Stimulated activated CD4-positive, alpha-beta T cell treated with anti-CD3 and anti-CD28 coated beads, Interleukin-15, amount 100 ng/mL, for 1 hour (primary cell): ENCODE measurements around the gene MAEA.

Experiments used
- DNase-seq, 2 donors: peaks; one replicate each; pipeline ENCODE4 v3.0.0-alpha.2; 2020; ENCODE audit warnings: low read depth in 1 of 2, low spot score in 1 of 2

Gene MAEA

DNA sequence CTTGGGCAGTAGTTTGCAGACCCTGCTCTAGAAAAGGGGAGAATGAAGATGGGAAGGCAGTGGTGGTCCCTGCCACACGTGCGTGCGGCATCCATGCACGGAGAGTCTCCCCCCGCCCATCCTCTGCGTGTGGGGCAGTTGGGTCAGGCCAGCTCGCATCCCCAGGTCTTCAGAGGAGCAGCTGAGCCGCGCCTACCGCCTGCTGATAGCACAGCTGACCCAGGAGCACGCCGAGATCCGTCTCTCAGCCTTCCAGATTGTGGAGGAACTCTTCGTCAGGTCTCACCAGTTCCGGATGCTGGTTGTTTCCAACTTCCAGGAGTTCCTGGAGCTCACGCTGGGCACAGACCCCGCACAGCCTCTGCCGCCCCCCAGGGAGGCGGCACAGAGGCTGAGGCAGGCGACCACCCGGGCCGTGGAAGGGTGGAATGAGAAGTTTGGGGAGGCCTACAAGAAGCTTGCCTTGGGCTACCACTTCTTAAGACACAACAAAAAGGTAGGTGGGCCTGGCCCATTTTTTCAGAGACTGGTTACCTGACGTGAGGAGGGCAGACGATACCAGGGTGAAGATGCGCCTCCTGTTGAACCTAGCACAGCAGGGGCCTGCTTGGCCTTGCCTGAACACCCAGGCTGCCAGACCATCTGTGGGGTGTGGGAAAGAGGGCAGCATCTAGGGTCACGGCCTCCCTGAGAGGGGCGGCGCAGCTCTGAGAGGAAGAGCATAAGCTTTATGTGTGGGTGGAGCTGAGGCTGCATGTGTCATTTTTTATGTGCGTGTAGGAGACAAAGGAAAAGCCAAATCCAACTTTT lies 59.9 kb downstream of the MAEA start:
- no peak for DNase-seq

DNA sequence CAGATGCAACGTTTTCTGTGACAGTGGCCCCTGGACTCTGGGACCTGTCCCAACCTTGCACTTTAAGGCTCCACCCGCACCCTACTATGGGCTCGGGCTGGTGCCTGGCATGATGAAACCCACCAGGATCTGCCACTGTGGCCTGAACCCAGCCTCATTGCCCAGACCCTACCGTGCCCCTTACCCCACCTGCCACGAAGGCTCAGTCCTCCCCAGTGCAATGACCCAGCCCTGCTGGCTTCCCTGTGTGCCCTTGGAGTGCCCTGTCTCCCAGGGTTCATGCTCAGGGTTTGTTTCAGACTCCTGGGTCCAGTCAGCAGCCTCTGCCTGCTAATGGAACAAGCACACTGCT lies 60.5 kb downstream of the MAEA start:
- no peak for DNase-seq

DNA sequence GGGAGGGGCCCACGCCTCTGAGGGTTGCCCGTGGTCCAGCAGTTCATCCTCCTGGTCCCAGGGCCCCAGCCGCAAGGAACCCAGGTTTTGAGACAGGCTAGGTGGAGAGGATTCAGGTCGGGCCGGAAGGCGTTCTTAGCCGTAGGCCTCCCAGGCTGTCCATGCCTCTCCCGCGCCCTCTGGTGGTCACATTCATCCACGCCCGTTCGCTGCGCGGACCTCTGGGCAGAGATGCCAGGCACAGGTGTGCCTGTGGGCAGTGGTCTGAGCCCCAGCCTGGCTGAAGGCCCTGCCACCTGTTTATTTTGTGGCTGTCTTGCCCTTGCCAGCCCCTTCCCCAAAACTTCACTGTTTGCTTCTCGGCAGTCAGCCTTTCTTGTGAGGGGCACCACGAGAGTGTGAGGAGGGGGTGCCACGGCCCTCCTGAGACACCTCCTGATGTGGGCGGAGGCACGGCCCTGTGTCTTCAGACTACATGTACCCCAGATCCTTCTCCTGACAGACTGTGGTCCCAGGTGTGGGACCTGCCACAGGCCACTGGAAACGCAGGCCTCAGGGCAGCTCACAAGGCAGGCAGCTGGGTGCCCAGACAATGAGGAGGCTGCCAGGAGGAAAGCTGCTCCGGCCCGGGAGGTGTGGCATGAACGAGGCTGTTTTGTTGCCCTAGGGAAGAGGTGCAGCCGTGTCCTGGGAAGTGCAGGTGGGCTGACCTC lies 62.3 kb downstream of the MAEA start:
- peak; percentile 77 to 83 for DNase-seq

DNA sequence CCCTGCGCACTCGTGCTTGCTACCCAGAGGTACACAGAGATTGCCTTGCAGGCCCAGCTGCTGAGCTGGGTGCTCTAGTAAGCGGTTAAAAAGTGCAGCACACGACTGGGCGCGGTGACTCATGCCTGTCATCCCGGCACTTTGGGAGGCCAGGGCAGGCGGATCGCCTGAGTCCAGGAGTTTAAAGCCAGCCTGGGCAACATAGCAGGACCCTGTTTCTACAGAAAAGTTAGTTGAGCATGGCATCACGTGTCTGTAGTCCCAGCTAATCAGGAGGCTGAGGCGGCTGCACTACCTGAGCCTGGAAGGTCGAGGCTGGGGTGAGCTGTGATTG lies 62.8 kb downstream of the MAEA start:
- DNase-seq, result no peak

GRCh38 chr4:1353186-1354055 lies 63.7 kb downstream of the MAEA start:
- DNase-seq, result no peak

DNA sequence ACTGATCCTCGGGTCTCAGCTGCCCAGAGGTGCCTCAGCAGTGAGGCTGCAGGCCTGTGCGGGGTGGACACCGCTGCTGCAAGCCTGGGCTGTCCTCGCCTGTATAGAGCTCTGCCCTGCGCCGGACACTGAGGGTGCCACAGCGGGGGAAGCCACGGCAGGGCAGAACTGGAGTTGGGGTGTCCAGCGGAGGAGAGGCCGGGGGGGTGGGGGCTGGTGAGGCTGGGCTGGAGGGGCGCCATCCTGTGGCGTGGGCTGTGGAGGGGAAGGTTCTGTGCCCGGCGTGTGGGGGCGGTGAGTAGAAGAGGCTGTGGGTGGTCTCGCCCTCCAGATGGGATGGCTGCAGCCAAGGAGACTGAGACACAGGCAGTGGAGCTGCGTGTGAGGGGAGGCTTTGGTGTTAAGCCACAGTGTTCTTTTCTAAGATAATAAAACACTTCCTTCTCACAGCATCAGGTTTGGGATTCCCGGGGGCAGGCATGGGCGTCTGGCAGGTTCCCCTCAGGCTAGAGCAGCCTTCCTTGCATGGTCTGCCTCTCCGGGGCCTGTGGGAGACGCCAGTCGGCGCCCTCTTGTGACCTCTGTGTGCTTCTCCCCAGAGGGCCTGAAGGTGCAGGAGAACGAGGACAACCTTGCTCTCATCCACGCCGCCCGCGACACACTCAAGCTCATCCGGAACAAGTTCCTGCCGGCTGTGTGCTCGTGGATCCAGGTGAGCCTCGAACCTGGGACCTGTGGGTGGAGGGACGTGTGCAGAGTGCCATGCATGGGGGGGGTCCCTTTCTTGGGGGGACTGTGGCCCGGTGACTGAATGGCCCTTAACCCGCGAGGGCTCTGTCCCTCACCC lies 64.7 kb downstream of the MAEA start:
- DNase-seq, result no peak

DNA sequence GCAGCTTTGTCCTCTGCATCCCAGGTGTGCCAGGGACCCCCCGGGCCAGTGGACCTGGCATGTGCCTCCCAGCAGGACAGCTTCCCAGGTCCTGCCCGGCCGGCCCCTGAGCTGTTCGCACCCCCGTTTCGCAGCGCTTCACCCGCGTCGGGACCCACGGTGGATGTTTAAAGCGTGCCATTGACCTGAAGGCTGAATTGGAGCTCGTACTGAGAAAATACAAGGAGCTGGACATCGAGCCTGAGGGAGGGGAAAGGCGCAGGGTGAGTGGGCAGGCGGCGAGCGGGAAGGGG lies 65.2 kb downstream of the MAEA start:
- DNase-seq, result no peak

- DNase-seq, result no peak
These were observed 65.7 kb downstream of the MAEA start for GRCh38 chr4:1355378-1355777.

- DNase-seq, result peak in 1 of 2 donors; percentile 31
These were observed 66.7 kb downstream of the MAEA start for GRCh38 chr4:1356181-1356998.

DNA sequence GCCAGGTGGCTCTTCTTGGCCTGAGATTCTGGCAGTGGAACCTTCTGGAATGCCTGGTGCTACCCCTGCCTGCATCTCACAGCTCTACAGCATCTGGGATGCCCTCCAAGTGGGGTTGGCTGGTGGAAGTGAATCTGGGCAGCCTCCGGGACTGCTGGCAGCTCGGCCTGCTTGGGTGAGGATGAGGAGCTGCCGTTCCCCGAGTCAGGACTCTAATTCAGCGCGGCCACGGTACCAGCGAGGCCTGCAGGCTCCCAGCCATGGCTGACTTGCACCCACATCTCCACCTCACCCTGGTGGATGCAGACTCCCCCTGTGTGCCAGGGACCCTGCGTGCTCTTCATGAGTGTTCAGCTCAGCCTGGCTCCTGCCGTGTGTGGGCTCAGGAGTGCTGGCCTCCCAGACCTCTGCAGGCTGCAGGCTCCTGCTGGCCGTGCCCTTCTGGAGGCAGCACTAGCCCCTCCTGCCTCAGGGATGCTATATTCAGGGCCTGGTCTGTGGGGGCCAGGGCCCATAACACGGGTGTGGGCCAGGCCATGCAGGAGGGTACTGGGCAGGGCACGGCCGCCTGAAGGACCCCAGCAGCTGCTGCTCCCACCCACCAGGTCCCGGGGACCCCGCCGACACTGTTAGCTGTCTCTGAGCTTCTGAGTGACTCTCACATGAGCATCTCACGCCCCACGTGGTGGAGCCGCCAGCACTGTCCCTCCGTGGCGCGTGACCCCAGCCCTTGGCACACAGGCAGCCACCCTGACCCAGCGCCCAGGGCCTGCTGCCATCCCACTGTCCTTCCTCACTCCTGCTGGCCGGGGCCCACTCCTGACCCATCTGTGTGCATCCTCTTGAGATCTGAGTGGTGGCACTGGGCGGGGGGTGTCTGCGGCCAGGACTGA lies 67.9 kb downstream of the MAEA start:
- no peak for DNase-seq

GRCh38 chr4:1358421-1359143 lies 68.9 kb downstream of the MAEA start:
- no peak for DNase-seq

GRCh38 chr4:1359144-1359501 lies 69.4 kb downstream of the MAEA start:
- DNase-seq, result no peak

- DNase-seq, result no peak
These were observed 70.3 kb downstream of the MAEA start for GRCh38 chr4:1359976-1360375.

DNA sequence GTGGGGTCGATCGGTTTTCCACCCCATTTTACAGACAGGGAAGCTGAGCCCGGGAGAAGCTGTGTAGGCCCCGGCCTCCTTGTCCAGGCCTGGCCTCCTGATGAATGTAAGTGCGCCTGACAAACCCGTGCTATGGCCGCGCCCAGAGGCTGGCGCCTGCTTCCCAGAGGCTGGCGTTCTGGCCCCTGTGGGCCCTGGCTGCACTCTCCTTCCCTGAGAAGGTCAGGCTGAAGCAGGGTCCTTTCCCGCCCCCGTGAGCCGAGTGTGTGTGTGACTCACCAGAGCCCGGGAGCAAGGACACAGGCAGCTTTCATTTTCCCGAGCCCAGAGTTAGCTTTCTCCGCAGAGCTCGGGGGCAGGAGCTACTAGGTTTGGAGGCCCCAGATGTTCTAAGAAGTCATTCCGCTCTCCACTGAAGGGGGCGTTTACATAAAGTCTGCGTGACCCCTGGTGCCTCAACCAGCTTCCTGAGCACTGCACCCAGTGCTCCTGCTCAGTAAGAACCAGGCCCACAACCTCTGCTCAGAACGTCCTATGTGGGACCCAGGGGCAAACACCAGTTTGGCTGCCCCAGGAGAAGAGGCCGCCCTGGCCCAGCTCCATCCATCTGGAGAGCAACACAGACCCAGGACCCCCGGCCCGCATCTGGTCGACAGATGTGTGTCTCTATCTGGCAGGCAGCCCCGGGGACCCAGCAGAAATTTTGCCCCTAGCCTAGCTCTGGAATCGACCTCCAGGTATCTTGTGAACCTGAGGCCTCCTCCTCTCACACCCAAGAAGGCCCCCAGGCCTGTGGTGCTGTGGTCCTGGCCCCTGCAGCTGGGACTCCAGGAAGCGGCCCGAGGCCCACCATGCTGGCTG lies 71.0 kb downstream of the MAEA start:
- DNase-seq, result no peak

DNA sequence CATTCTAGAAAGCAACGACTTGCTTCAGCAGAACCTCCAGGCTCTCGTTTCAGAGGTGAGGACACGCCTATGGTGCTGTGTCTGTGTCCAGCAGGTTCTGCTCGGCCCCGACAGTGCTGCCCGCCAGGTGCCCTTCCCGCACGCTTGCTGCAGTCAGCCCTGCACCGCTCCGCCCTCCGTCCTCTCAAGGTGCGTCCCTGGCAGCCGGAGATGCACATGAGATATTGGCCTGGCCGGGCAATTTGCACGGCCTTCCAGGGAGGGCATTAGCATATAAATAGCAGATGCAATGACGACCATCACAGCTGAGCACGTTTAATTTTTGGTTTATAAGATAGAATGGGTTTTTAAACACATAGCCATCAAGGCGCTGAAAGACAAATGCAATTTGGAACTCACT lies 71.7 kb downstream of the MAEA start:
- no peak for DNase-seq

DNA sequence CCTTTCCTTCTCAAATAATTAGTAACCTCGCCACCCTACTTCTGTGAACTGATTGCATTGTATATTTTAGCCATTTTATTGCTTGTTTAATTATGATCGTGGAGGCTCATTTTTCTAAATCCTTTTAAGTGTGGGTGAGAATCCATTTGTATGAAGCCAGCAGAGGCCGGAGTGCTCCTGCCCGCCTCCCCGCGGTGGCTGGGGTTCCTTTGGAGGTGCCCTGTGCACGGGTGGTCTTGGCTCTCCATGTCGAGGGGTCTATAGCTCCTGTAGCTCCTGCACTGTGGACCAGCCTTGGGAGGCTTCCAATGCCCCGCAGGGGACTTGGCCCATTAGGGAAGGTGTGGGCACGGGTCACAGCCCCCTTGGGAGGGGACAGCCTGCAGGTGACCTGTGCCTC lies 72.4 kb downstream of the MAEA start:
- DNase-seq, result no peak

DNA sequence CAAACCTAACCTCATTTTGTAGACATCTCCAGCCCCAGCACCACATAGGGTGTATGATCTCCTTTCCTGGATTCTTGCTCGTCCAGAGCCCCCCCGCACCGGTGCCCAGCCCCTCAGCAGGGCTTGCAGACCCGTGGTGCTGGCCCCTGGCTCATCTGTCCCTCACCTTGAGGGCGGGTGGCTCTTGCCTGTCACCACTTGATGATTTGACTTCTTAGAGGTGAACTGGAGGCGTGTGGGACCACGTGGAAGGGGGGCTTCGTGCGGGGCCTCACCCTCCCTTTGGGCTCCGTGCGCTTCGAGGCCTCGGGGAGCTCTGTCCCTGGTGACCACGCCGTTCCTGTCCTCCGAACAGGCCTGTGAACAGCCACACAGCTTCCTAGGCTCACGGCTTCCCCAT lies 72.8 kb downstream of the MAEA start:
- DNase-seq, result no peak

GRCh38 chr4:1363513-1363912 lies 73.8 kb downstream of the MAEA start:
- DNase-seq, result no peak
